Retina (tissue), 1 donor: ENCODE results near the gene SH3GL3.

Experiments
- DNase-seq: peaks from one replicate; pipeline ENCODE4 v3.0.0-alpha.2; 2016

Gene SH3GL3

DNA sequence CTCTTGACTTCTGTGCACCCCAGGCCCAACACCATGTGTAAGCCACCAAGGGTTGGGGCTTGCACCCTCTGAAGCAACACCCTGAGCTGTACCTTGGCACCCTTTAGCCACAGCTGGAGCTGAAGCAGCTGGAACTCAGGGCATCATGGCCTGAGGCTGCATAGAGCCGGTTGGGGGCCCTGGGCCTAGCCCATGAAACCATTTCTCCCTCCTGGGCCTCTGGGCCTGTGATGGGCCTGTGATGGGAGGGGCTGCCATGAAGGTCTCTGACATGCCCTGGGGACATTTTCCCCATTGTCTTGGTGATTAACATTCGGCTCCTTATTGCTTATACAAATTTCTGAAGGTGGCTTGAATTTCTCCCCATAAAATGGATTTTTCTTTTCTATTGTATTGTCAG is 184.4 kb downstream of the SH3GL3 start:
- DNase-seq = no peak

DNA sequence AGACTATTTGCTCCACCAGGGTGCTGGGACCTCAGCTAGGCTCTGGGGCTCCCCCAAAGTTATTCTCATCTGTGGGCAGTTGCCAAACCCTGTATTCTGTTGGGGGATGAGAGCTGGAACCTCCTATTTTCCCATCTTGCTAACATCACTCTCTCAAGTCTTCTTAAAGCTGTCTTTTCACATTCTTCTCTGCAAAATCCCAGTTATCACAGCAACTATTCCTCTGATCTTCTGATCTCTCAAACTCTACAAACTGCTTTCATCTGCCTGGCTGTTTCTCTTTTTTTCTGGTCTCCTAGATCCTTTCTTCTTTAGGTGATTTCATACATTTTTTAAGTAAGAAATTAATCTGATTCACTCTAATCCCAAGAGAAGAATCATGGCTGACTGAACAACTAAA is 196.1 kb downstream of the SH3GL3 start:
- no peak for DNase-seq

DNA sequence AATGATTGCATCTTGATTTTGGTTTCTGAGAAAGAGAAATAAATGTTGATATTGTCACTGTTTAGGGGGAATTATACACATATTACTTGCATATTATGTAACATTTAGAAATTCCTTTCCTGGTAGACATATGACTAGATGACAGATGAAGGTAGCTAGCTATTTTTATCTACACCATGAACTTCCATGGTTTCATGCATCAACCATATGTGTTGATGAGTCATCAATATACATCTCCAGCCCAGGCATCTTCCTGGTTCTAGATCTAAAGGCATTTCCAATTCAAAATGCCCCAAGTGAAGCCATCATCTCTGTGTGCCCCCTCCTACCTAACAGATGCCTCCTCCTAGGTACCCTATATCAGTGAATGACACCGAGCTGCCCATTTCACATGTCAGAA is 197.3 kb downstream of the SH3GL3 start:
- no peak for DNase-seq

DNA sequence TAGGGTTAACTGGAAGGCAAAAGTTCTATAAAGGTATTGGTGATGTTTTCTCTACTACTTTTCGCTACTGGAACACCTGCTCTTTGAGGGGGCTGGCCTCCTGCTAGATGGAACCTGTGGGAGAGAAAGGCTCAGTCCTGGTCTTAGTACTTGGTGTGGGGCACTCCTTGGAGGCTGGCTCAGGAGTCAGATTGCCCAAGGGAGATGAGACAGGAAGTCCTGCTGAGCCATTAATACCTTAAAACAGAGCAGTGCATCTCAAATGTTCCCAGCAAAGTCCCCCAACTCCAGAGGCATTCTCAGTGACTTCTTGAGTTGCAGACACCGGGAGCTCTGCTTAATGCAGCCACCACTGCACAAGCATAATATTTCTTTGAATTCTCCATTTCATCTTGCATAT is 203.7 kb downstream of the SH3GL3 start:
- DNase-seq = no peak

DNA sequence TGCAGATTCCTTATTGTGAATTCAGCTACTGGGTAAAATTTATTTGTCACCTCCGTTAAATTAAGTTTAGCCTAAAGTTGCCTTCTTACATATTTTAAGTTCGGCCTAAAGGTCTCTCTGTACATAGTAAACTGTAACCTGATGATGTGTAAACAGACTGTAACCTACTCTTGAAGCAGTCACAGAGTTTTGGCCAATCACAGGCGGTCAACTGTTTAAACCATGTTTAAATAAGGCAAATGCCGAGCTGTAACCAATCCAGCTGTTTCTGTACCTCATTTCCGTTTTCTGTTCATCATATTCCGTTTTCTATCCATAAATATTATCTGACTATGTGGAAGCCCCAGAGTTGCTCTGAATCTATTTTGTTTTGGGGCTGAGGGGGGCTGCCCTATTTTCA is 204.4 kb downstream of the SH3GL3 start:
- no peak for DNase-seq

DNA sequence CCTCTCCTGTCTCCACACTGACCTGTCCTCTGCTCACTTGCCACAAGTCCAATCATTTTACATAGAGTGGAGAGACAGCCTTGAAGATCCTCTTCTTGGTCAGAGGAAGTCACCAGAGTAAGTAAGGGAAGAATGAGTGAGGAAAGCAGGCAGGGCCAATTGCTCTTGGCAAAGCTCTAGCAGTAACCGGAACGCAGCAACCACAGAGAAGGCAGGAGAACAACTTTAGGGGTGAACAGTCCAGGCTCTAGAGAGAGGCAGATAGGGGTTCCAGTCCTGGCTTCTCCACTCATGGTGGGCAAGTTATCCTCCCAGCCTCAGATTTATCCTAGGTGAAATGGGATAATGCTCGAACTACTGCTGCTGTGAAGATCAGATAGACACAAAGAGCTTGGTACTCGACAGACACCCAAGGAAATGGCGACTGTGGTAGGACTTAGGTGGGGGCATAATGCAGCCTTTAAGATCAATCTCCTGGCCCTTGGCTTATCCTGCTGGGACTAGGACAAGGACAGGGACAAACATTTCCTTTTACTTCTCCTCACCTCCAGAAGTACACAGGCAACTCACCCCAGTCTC is 205.6 kb downstream of the SH3GL3 start:
- no peak for DNase-seq

DNA sequence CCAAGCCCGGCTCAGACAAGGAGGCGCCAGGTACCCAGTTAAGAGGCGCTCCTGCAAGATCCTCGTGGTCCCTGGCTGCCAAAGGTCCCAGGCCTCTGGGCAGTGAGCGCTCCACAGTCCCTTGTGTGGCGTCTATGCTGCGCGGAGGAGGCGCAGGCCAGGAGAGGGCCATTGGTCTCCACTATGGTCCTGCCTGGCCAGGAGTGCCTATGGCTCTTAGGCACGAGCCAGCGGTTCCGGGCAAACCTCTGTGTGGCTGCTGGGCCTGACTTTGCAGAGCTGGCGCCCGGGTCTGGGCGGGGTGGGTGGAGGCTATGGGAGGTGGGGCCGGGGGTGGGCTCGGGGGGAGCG is 206.1 kb downstream of the SH3GL3 start:
- DNase-seq = peak; percentile 8

DNA sequence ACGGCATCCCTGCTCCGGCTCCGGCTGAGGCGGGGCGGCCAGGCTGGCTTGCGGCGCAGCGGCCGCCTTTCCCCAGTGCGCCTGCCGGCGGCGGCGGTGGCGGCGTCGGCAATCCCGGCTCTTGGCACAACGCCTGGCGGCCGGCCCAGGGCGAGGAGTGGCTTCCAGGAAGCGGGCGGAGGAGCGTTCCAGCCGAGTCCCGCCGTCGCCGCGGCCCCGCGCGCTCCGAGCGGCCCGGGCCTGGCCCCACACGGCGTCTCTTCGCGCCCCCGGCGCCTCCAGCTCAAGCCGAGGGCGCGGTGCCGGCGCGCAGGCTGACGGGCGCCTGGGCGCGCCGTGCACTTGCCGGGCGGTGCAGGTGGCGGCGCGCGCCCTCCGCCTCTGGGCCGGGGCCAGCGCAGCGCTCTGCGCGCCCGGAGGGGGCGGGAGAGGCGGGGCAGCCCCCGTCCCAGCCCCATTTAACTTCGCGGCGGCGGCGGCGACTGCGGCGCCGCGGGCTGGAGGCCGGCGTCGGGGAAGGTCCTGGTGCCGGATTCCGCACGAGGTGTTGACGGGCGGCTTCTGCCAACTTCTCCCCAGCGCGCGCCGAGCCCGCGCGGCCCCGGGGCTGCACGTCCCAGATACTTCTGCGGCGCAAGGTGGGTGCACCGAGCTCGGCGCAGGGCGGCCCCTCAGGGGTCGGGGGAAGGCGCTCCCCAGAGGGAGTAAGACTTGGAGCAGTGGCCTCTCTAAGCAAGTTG is 206.7 kb downstream of the SH3GL3 start, which contains the start of gene ADAMTSL3:
TSS of gene ADAMTSL3 (plus strand) at position 485 of the 740 bp plus-strand sequence. CDS start 1,639 bp downstream, outside the sequence.
- DNase-seq = peak; percentile 28

DNA sequence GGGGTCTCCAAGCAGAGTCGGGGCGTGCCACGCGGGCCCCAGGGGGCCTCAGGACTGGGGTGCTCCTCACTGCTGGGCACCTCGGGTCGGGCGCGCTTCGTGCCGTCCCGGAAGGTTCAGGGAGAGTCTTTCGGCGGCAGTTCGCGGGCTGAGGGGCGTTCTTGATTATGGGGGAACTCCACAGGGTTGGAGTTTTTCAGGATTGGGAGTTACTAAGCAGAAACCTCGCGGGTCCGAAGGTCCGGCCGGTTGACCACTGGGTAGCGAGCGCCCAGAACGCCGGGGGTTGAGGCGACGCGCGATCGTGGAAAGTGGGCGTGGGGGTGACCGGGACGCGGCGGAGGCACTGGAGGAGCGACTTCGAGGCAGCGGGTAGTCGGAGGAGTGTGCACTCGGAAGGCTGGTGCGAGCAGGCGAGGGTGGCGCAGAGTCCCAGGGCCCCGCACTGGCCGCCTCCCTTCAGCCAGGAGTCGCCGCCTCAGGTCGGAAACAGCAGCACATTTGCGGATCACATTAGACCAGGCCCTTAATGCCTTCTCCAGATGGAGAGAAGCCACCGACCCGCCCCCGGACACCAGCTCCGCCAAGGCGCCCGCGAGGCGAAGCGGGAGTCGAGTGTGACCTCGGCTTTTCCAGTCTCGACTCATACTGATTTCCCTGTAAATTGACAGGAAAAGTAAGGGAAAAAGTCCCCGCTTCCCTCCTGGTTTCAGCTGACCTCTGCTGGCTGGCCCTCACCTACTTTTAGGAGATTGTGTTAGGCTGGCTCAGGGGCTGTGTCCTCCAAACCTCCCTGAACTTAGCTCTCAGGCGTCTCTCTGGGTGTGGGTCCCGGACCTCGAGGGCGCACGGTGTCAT is 207.5 kb downstream of the SH3GL3 start:
- DNase-seq = peak; percentile 60

DNA sequence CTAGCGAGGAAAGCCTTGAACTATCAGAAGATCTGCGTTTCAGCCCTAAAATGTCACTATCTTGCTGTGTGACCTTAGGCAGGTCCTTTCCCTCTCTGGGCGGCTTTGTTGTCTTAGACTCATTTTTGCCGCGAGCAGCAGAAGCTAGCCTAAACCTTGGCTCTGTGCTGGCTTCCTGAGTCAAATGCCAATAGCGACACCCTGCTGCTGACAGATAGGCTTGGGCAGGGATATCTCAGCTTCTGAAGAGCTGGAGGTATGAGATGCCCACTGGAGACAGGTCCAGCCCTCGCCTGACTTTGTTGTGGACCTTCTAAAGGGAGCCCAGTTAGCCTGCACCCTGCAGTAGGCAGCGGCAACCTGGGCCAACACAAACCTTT is 208.1 kb downstream of the SH3GL3 start:
- DNase-seq = no peak

DNA sequence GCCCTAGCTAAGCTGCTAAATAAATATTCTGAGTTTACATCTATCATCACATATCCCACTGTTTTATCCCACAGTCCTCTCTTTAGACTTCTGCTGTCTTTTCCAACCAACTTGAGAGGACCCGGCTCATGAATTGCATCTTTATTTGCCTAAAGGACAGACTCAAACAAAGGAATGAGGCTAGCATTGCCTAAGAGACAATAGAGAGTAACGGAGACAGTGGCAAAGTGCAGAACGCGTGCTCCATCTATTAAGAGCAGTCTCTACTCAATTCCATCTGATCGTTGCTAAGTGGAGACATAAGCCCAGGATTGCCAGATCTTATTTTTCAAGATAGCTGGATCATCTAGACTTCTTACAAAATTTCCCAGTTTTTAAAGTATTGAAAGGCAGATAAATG is 209.1 kb downstream of the SH3GL3 start:
- DNase-seq = no peak

DNA sequence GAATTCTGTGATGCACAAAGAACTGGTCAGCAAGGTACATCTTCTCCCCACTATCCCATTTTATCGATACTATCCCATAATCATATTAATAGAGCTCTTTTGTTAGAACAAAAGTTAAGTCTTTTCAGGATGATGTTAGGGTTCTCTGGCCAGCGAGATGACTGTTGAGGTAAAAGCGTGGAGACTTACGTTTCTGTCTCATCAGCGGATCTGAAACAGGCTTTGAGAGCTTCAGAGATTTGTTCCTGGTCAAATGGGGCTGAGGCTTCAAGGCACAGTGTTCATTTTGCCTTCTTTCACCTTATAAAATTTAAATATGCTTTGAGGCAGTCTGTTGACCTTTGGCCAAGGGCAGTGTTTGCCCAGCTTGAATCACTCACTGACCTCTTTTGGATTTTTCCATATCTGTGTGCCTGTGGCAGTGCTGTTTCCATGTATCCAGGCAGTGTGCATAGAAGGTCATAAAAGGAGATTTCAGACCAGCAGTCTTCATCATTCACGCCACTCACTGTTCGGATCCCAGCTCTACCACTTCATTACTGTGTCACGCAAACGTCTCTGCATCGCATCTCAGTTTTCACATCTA is 209.9 kb downstream of the SH3GL3 start:
- DNase-seq = no peak

DNA sequence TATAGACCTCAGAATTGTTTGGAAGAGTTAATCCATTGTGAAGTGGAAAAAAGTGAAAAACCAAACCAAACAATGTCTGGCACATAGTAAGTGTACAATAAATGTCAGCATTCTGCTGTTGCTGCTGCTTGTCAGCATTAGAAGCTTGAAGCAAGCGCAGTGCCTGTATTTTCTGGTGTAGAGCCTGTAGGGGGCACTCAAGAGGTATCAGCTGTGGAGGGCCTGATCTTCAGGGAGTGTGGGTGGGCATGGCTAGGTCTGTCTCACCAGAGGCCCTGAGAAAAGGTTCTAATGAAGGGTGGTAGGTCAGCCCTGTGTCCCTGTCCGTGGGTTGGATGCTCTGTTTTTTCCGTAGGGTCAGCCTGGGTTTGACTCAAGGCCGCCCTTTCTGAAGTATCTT is 210.4 kb downstream of the SH3GL3 start:
- no peak for DNase-seq

DNA sequence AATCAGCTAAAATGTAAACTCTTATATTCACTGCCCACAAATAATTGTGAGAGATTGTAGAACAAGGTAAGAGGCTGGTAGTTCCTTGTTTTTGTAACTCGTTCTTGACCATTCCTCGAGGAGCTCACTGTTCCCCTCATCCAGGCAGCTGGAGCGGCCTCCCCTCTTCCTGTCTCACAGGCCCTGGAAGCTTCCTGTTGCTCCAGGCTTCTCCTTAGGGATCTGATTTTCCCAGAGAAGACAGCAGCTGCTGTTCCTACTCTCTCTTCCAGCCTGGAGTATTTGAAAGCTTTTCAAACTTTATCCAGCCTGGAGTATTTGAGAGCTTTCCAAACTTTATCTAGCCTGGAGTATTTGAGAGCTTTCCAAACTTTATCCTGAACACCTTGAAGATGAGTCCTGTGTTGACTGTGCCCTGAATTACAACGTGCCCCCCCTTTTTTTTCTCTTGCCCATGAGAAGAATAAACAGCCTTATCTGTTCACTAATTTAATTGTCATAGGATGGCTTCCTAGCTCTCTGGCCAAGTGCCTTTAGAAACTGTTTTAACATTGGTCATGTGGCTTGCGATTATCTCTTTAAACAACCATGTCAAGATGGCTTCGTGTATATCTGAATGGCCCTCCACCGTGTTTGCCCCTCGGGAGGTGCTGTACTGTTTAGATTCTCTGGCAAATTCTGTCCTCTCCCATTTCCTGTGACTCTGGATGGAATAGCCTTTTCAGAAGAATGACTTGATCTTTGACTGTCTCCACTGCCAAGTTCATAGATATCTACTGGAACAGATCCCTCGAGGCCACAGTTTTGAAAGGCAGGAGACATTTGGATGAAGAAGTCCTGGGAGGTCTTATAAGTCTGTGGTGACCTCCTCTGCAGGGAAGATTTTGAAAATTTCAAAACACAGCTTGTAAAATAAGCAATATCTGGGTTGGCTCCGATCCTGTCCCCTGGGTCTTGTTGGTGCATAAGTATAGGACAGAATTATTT is 211.6 kb downstream of the SH3GL3 start:
- DNase-seq = no peak

DNA sequence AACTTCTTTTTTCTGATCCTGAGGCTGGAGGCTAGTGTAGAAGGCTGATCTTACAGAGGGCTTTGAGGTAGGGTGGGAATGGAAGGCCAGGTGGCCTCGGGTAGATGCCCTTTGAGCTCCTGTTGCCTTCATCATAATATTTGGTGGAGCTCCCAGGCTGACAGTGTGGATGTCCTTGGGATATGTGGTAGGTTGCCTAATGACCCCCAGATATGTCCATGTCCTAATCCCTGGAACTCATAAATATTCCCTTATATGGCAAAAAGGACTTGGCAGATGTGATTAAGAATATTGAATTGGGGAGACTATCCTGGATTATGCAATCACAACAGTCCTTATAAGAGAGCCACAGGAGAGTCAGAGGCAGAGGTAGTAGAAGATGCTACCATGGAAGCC is 212.3 kb downstream of the SH3GL3 start:
- DNase-seq = no peak

DNA sequence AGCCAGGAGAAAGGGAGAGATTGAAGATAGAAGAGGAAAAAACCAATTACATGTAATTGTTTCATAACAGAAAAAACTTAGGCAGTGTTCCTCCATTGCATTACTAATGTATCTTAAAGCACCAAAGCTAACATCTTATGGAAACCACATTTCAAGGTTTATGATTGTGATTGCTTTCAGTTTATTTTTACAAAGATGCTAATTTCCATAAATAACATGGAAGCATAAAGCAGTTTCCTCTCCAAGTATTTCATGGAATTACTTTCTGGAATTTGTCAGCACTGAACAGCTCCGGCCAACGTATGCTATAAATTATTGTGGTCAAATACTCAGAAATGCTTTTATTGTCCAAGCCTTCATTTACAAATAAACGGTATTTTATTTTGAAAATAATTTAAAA is 218.3 kb downstream of the SH3GL3 start:
- no peak for DNase-seq
